HFF-Myc (cell line): ENCODE results near the gene HS3ST6.

Experiments
- DNase-seq: peaks from one replicate; pipeline ENCODE4 v3.0.0-alpha.2; 2011; ENCODE audit warnings: low read depth; ENCODE audit errors: extremely low read depth
- H3K4me3 ChIP-seq: replicated peaks from 2 replicates; pipeline ENCODE4 v1.5.1; 2011; ENCODE audit warnings: low read depth, mild to moderate bottlenecking, control low read depth, low read length
- TF ChIP-seq, protein P1 (sequence below): IDR thresholded peaks from 2 replicates; pipeline ENCODE4 v1.5.1; 2012; ENCODE audit warnings: mild to moderate bottlenecking, low read depth, low read length, control low read depth; ENCODE audit errors: missing control alignments

HS3ST6 gene

DNA sequence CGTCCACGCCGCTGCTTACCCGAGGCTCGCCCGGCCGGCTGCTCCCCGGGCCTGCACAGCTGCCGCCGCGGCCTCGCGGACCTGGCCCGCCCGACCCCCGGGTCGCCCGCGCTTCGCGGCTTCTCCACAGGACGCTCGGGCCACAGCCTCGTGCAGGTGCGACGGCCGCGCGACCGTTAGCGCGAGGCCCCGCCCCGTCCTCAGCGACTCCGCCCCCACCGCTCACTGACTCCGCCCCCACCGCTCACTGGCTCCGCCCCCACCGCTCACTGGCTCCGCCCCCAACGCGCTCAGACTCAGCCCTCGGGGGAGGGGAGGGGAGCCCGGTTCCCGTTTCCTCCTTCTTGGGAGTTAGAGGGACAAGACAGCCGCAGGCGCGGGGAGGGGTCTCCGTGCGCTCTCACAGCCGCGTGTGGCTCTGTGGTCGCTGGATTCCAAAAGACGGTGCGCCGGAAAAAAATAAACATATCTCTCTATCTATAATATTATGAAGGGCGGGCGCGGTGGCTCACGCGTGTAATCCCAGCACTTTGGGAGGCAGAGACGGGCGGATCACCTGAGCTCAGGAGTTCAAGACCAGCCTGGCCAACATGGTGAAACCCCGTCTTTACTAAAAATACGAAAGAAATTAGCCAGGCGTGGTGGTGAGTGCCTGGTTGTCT, 46.1 kb downstream of the HS3ST6 start, which contains the start of gene MEIOB:
Gene MEIOB, minus strand, starts transcription at position 191 of the 662 bp plus-strand sequence. CDS start 3,989 bp downstream, outside the sequence.
- TF ChIP-seq, protein P1, sequence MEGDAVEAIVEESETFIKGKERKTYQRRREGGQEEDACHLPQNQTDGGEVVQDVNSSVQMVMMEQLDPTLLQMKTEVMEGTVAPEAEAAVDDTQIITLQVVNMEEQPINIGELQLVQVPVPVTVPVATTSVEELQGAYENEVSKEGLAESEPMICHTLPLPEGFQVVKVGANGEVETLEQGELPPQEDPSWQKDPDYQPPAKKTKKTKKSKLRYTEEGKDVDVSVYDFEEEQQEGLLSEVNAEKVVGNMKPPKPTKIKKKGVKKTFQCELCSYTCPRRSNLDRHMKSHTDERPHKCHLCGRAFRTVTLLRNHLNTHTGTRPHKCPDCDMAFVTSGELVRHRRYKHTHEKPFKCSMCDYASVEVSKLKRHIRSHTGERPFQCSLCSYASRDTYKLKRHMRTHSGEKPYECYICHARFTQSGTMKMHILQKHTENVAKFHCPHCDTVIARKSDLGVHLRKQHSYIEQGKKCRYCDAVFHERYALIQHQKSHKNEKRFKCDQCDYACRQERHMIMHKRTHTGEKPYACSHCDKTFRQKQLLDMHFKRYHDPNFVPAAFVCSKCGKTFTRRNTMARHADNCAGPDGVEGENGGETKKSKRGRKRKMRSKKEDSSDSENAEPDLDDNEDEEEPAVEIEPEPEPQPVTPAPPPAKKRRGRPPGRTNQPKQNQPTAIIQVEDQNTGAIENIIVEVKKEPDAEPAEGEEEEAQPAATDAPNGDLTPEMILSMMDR, result no peak
- DNase-seq, result no peak
- no peak within 1 kb of the TSS; the same call in 1 of the 2 replicates for H3K4me3 ChIP-seq

DNA sequence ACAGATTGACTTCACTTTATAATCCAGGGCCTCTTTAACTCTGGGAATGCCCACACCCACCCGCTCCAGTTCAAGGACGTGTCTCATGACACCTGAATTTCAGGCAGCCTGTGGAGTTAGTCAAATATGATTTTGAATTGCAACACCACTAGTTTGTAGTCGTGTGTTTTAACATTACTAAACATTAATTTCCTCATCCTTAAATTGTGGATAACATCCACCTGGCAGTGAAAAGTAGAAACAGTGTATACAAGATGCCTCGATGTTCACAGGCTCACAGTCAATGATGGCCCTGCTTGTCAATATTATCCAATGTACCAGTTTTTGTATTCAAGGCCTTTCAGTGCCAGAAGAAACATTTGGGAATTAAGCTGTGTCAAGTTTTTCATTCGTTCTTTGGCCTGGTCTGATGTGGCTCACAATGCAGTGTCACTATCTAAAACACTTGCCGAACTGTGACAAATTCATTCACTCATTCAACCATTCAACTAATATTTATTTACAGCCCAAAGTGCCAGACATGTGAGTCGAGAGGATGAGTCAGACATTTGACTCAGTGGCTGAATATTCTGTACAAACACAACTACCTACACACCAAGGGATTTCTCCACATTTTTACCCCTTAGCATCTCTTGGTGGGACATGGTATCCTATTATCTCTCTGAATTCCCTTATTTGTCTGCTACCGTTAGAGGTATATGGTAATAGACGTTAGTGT, 47.7 kb downstream of the HS3ST6 start:
- H3K4me3 ChIP-seq, result no peak overlapping the region
- no peak for DNase-seq
- TF ChIP-seq, protein P1, result no peak

DNA sequence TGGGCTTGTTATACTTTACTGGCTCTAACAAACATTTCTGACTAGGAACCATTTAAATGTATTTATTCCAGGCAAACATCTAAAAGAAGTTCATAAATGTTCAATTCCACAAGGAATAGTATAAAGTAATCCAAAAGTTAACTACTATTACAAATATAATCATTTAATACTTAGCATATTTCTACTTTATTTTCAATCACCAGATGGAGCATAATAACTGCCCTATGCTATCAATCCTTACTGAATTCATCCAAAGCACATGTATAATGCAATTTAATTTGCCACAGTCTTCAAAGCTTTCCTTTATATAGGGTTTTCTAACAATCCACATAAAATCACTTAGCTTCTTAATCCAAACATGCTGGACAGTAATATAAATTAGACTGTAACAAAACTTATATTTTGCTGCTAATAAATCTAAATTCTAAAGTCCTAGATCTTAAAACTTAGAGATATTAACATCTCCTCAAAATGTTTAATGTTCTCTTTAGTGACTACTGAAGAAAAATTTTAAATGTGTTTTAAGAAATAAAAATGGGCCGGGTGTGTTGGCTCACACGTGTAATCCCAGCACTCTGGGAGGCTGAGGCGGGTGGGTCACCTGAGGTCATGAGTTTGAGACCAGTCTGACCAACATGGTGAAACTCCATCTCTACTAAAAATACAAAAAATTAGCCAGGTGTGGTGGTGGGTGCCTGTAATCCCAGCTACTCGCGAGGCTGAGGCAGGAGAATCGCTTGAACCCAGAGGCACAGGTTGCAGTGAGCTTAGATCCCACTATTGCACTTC, 52.1 kb downstream of the HS3ST6 start:
- TF ChIP-seq, protein P1, result no peak
- no peak for DNase-seq
- no peak overlapping the region for H3K4me3 ChIP-seq

DNA sequence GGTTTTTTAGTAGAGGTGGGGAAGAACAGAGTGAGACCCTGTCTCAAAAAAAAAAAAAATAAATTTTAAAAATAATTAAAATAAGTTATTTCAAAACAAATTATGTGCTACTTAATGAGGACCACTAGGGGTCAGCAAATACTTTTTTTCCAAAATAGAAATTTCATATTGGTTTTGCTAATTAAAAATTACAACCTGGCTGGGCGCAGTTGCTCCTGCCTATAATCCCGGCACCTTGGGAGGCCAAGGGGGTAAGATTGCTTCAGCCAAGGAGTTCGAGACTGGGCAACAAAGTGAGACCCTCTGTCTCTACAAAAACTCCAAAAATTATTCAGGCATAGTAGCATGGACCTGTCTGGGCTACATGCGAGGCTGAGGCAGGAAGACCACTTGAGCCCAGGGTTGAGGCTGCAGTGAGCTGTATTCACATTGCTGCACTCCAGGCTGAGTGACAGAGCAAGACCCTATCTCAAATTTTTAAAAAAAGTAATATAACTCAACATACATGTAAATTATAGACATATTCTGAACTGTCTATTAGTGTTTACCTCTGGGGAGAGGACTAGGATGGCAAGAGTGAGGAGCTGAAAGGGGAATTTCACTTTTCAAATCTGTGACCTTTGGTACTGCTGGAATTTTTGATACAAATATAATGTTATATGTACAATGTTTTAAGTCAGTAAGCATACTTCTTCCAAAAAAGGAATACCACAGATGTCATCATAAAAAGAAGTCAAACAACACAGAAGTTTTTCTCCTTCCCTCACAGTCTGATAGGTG, 54.3 kb downstream of the HS3ST6 start:
- H3K4me3 ChIP-seq, result no peak overlapping the region
- TF ChIP-seq, protein P1, result peak; percentile 32
- DNase-seq, result no peak

DNA sequence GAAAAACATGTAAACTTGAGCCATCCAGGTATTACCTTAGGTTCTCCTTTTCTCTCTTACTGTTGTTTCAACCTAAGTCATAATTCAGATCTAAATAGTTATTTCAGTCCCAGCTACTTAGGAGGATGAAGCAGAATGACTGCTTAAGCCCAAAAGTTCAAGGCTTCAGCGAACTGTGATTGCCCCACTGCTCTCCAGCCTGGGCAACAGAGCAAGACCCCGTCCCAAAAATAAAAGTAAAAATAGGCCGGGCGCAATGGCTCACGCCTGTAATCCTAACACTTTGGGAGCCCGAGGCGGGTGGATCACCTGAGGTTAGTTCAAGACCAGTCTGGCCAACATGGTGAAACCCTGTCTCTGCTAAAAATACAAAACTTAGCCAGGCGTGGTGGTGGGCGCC, 55.8 kb downstream of the HS3ST6 start:
- DNase-seq, result no peak
- H3K4me3 ChIP-seq, result no peak overlapping the region
- TF ChIP-seq, protein P1, result no peak

DNA sequence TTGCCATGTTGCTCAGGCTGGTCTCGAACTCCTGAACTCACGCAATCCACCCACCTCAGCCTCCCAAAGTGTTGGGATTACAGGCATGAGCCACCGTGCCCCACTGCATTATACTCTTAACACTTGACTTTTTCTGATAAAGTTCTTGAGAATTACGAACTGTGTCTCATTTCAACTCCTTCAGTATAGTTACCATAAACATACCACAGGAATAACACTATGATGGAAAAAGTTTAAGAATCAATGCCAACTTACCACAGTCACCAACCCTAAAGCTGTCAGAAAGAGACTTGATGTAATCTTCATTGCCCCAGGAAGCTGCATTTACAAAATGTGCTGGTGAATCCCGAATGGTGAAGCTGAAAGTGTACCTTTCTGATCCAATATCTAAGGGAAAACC, 56.5 kb downstream of the HS3ST6 start:
- H3K4me3 ChIP-seq, result no peak overlapping the region
- no peak for DNase-seq
- TF ChIP-seq, protein P1, result no peak
